H1 (cell line): ENCODE measurements around the gene EN1. TPM values are rescaled to one million over a fixed set of nuclear protein-coding genes. Genes with fewer than 3 reads are reported as not detected.

Source experiments
- CTCF ChIA-PET: fragments of 300-600 bp; sonication (Branson Sonifier 250); formaldehyde crosslinking; loops from one replicate; lab custom pipeline; 2021; ENCODE audit not compliant: partially characterized antibody; lab: Charles Lee
- POLR2A ChIA-PET: fragments of 300-600 bp; sonication (Branson Sonifier 250); formaldehyde crosslinking; loops from one replicate; lab custom pipeline; 2021; ENCODE audit warnings: inconsistent platforms; ENCODE audit not compliant: partially characterized antibody; lab: Charles Lee
- DNase-seq, 2 experiments: peaks; one replicate each; pipeline versions ENCODE4 v3.0.0 to v3.0.0-alpha.2; 2010 to 2022; ENCODE audit warnings: low spot score in 2 of 2, low read depth in 1 of 2, mixed read lengths in 1 of 2
- FAIRE-seq: peaks from 2 replicates; lab custom pipeline; 2011; peaks lifted over from hg19 to GRCh38; lab: Jason Lieb, UNC
- H2AFZ ChIP-seq: 2 replicates; pipeline ENCODE4 v1.8.1; 2012; ENCODE audit warnings: low read length, inconsistent platforms
- H2AK5ac ChIP-seq: 2 replicates; pipeline ENCODE4 v1.6.1; 2013; ENCODE audit warnings: low read depth, low read length
- H2BK120ac ChIP-seq: replicated peaks from 2 replicates; pipeline ENCODE3; 2013; ENCODE audit warnings: low read depth, low read length, inconsistent platforms
- H2BK12ac ChIP-seq: 2 replicates; pipeline ENCODE4 v1.6.1; 2013; ENCODE audit warnings: low read depth, low read length
- H2BK15ac ChIP-seq: 2 replicates; pipeline ENCODE4 v1.6.1; 2013; ENCODE audit warnings: low read length
- H2BK20ac ChIP-seq: 2 replicates; pipeline ENCODE4 v1.6.1; 2013; ENCODE audit warnings: low read length
- H2BK5ac ChIP-seq: 2 replicates; pipeline ENCODE4 v1.6.1; 2013; ENCODE audit warnings: low read depth, low read length
- H3K14ac ChIP-seq: 2 replicates; pipeline ENCODE4 v1.6.1; 2013; ENCODE audit warnings: inconsistent platforms; ENCODE audit not compliant: insufficient read length
- H3K18ac ChIP-seq: 2 replicates; pipeline ENCODE4 v1.6.1; 2013; ENCODE audit warnings: low read length; ENCODE audit errors: extremely low read depth
- H3K23ac ChIP-seq: 2 replicates; pipeline ENCODE4 v1.6.1; 2013; ENCODE audit warnings: inconsistent platforms; ENCODE audit not compliant: insufficient read length
- H3K23me2 ChIP-seq: 2 replicates; pipeline ENCODE4 v1.6.1; 2013; ENCODE audit warnings: low read depth, low read length
- H3K27ac ChIP-seq: 2 replicates; pipeline ENCODE4 v1.6.1; 2011; ENCODE audit warnings: low read depth, low read length, inconsistent platforms
- H3K27me3 ChIP-seq, 4 experiments: replicated peaks in 1 of 4; 1 replicate in 1 of 4; 2 replicates in 3 of 4; pipeline versions ENCODE4 v1.6.1 to v1.8.1; 2011 to 2013; ENCODE audit warnings: low read length in 3 of 4, mild to moderate bottlenecking in 3 of 4, inconsistent platforms in 2 of 4, mixed read lengths in 2 of 4, moderate library complexity in 1 of 4; ENCODE audit not compliant: control insufficient read depth in 3 of 4, insufficient read depth in 3 of 4; ENCODE audit errors: extremely low read depth in 1 of 4
- H3K36me3 ChIP-seq, 4 experiments: 2 replicates each; pipeline versions ENCODE4 v1.6.1 to v1.8.1; 2011 to 2013; ENCODE audit warnings: mild to moderate bottlenecking in 4 of 4, low read length in 3 of 4, moderate library complexity in 2 of 4, control low read depth in 1 of 4, inconsistent platforms in 1 of 4; ENCODE audit not compliant: insufficient read depth in 4 of 4, control insufficient read depth in 2 of 4
- H3K4ac ChIP-seq: replicated peaks from 2 replicates; pipeline ENCODE3; 2013; ENCODE audit warnings: low read length, low read depth, mixed read lengths, inconsistent platforms; ENCODE audit not compliant: insufficient read length
- H3K4me1 ChIP-seq, 4 experiments: replicated peaks in 1 of 4; 1 replicate in 1 of 4; 2 replicates in 3 of 4; pipeline versions ENCODE4 v1.6.1 to v1.8.1; 2011 to 2013; ENCODE audit warnings: low read length in 3 of 4, inconsistent platforms in 2 of 4, mixed read lengths in 1 of 4; ENCODE audit not compliant: insufficient read depth in 4 of 4, control insufficient read depth in 3 of 4
- H3K4me2 ChIP-seq, 2 experiments: 2 replicates each; pipeline versions ENCODE4 v1.6.1 to v1.8.1; 2011 to 2013; ENCODE audit warnings: low read depth in 2 of 2, low read length in 2 of 2, control low read depth in 1 of 2, inconsistent platforms in 1 of 2, mild to moderate bottlenecking in 1 of 2; ENCODE audit not compliant: insufficient read depth in 1 of 2
- H3K4me3 ChIP-seq, 4 experiments: fragments of 200-600, 300-600 bp in 1 of 4; sonication (generic), shearing (Covaris generic), sonication (Bioruptor Twin) in 1 of 4; 2 replicates each; pipeline versions ENCODE4 v1.5.1 to v1.8.1; 2011 to 2016; ENCODE audit warnings: low read length in 4 of 4, low read depth in 3 of 4, control low read depth in 2 of 4, inconsistent platforms in 2 of 4, mild to moderate bottlenecking in 2 of 4, mixed read lengths in 1 of 4, moderate library complexity in 1 of 4; ENCODE audit not compliant: insufficient read depth in 2 of 4; ENCODE audit errors: extremely low read depth in 1 of 4
- H3K56ac ChIP-seq: replicated peaks from 2 replicates; pipeline ENCODE3; 2013; ENCODE audit warnings: low read depth, mild to moderate bottlenecking, mixed read lengths, low read length, inconsistent platforms; ENCODE audit not compliant: insufficient read length
- H3K79me1 ChIP-seq: 2 replicates; pipeline ENCODE4 v1.6.1; 2013; ENCODE audit warnings: low read depth, low read length, control low read depth
- H3K79me2 ChIP-seq, 2 experiments: 2 replicates each; pipeline versions ENCODE4 v1.6.1 to v1.8.1; 2012 to 2013; ENCODE audit warnings: low read length in 2 of 2, mild to moderate bottlenecking in 2 of 2, inconsistent platforms in 1 of 2; ENCODE audit not compliant: insufficient read depth in 2 of 2, control insufficient read depth in 1 of 2
- H3K9ac ChIP-seq, 4 experiments: replicated peaks in 1 of 4; 1 replicate in 1 of 4; 2 replicates in 3 of 4; pipeline versions ENCODE4 v1.6.1 to v1.8.1; 2011 to 2013; ENCODE audit warnings: low read depth in 3 of 4, low read length in 3 of 4, control low read depth in 2 of 4, mild to moderate bottlenecking in 2 of 4, moderate library complexity in 2 of 4, inconsistent platforms in 1 of 4; ENCODE audit errors: extremely low read depth in 1 of 4
- H3K9me3 ChIP-seq, 2 experiments: 2 replicates each; pipeline versions ENCODE4 v1.6.1 to v1.8.1; 2012 to 2013; ENCODE audit warnings: mild to moderate bottlenecking in 2 of 2, moderate library complexity in 2 of 2, control low read depth in 1 of 2, inconsistent platforms in 1 of 2, low read depth in 1 of 2, low read length in 1 of 2, mixed read lengths in 1 of 2; ENCODE audit not compliant: insufficient read depth in 2 of 2
- H4K20me1 ChIP-seq, 2 experiments: replicated peaks in 1 of 2; 2 replicates each; pipeline versions ENCODE3 to v1.8.1; 2011 to 2013; ENCODE audit warnings: inconsistent platforms in 2 of 2, low read length in 2 of 2, mild to moderate bottlenecking in 1 of 2; ENCODE audit not compliant: insufficient read depth in 2 of 2, control insufficient read depth in 1 of 2
- H4K5ac ChIP-seq: 2 replicates; pipeline ENCODE4 v1.6.1; 2013; ENCODE audit warnings: low read length, low read depth, mixed read lengths, inconsistent platforms; ENCODE audit not compliant: insufficient read length
- H4K8ac ChIP-seq: 2 replicates; pipeline ENCODE4 v1.8.0; 2013; ENCODE audit warnings: mild to moderate bottlenecking, moderate library complexity, low read length, inconsistent platforms; ENCODE audit not compliant: insufficient read depth; ENCODE audit errors: extremely low read depth
- H4K91ac ChIP-seq: replicated peaks from 2 replicates; pipeline ENCODE3; 2013; ENCODE audit warnings: low read length, mixed read lengths, inconsistent platforms; ENCODE audit not compliant: insufficient read length
- HDAC2 ChIP-seq, 2 experiments: fragments of 300-600 bp in 1 of 2; sonication (generic) in 1 of 2; IDR thresholded peaks; 2 replicates each; pipeline ENCODE4 v1.6.1; 2011 to 2012; ENCODE audit warnings: low read depth in 2 of 2, low read length in 2 of 2, mild to moderate bottlenecking in 2 of 2, moderate library complexity in 2 of 2, borderline replicate concordance in 1 of 2, inconsistent platforms in 1 of 2
- POU5F1 ChIP-seq: IDR thresholded peaks from 2 replicates; pipeline ENCODE4 v1.6.1; 2011; ENCODE audit warnings: low read depth, mild to moderate bottlenecking, low read length, moderate library complexity
- TEAD4 ChIP-seq: IDR thresholded peaks from 2 replicates; pipeline ENCODE4 v1.6.1; 2012; ENCODE audit warnings: low read depth, low read length, inconsistent platforms, mixed read lengths
- WGBS, 2 experiments: shearing (Covaris generic) in 1 of 2; methylation state at CpG; one replicate each; pipeline versions ENCODE4 v1.1.6 to v1.1.7; 2013 to 2015; ENCODE audit warnings: low lambda C conversion rate in 2 of 2, mixed read lengths in 2 of 2, inconsistent platforms in 1 of 2, low coverage in 1 of 2, missing lambda C conversion rate in 1 of 2; ENCODE audit not compliant: insufficient replicate concordance in 2 of 2, insufficient coverage in 1 of 2, insufficient read length in 1 of 2; ENCODE audit errors: extremely low coverage in 1 of 2, missing lambda C conversion rate in 1 of 2; 5-methylcytosine and 5-hydroxymethylcytosine counted together
- polyA plus RNA-seq, 7 experiments: library from polyadenylated mRNA; depleted of rRNA in 3 of 7; stranded (reverse) in 5 of 7; unstranded in 2 of 7; fragments of >200 nt in 5 of 7; fragments of 200-250 nt in 2 of 7; gene quantifications; 1 replicate in 5 of 7; 2 replicates in 1 of 7; 4 replicates in 1 of 7; pipeline versions ENCODE4 v1.2.1 to v1.2.3, GENCODE V29; 2011 to 2013; ENCODE audit warnings: missing spikeins in 2 of 7, mixed read lengths in 2 of 7
- total RNA-seq: library from RNA; stranded (reverse); fragmentation: NEBNext Ultra II Directional; extraction: Animal tissue kit (Norgen Biotek cat#: 25700); gene quantifications from 2 replicates; pipeline ENCODE4 v1.2.1, GENCODE V29; 2021

EN1 gene
- total and polyA plus RNA-seq, 2 of the 8 experiments (the other 6 are each of a cell fraction or from before 2014, with no cell fraction given) = not detected

DNA sequence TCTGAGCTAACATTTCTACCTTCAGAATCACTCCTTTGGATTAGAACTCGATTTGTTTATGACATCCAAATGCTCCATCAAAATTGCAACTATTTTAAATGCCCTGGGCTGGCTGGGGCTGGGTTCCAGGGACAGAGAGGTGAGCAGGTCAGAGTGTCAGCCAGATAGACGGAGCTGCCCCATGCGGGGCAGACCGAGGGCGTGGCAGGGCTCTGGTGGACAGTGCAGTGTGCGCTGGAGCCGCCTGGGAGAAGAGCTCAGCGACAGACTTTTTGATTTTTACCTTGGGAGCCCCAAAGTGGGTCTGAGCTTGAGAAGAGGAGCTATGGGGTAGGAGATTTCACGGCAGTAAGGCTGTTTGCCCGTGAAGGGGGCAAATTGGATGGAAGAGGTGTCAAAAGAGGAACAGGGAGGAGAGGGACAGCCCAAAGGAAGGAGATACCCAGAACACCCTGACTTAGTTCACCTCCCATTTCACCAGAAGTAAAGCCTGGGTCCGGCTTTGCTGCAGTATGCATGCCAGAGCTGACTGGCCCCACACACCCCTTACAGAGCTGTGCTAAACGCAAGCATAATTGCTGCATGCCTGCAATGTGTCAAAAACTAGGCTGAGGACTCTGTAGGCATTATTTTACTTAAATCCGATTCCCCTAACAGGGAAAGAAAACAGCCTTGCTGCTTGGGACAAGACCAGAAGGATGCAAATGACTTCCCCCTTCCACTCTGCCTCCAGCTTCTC lies 33.7 kb downstream of the EN1 start:
- no peak overlapping the region for H3K4ac ChIP-seq
- H4K91ac ChIP-seq = no peak overlapping the region
- no peak overlapping the region; the same call in 1 of the 2 replicates for H2AK5ac ChIP-seq
- H3K79me1 ChIP-seq = no peaks in the 10 kb centered on the region
- no peaks in the 10 kb centered on the region for H3K36me3 ChIP-seq
- H3K23me2 ChIP-seq = no peaks in the 10 kb centered on the region
- H3K4me3 ChIP-seq = no peak overlapping the region
- no peak overlapping the region for H3K23ac ChIP-seq
- 79% methylated on average over 13 of the region's 13 CpGs; no CpG with 5 or more reads in 1 of the 2 experiments for WGBS, 2 experiments
- H2BK5ac ChIP-seq = no peak overlapping the region
- no peak for FAIRE-seq
- H3K18ac ChIP-seq = no peak overlapping the region
- H2AFZ ChIP-seq = no peak overlapping the region
- CTCF ChIA-PET = interaction anchor here (0.7 to 1.5 kb wide), 6 partner anchors 20 to 117 kb away, joined by 3 to 6 read pairs (median 5); no protein-coding TSS in a partner anchor
- no peak overlapping the region for H2BK120ac ChIP-seq
- no peaks in the 10 kb centered on the region for H3K79me2 ChIP-seq
- peaks cover 0 to 8% (median 2%) of the 10 kb centered on the region in 4 experiments; a peak in 4 of 7 replicates for H3K27me3 ChIP-seq
- H3K27ac ChIP-seq = no peak overlapping the region
- H4K20me1 ChIP-seq = no peaks in the 10 kb centered on the region
- H3K4me1 ChIP-seq = peaks cover 12 to 29% (median 14%) of the 10 kb centered on the region in 4 experiments
- TF ChIP-seq HDAC2 (IDR thresholded peaks at IDR 0.05; ENCODE audit: borderline replicate concordance in 1 of 2, low read depth in 2 of 2, low read length in 2 of 2) = no peak
- no peak for TF ChIP-seq POU5F1
- no peak for TF ChIP-seq TEAD4
- H4K5ac ChIP-seq = no peak overlapping the region
- H3K4me2 ChIP-seq = no peak overlapping the region
- 0 out of 2 replicates have a peak overlapping the region, but pooled peaks have one; percentile 80 for H2BK12ac ChIP-seq
- H4K8ac ChIP-seq = no peak overlapping the region
- peak overlapping the region; percentile 72; the same call in 1 of the 2 replicates for H2BK15ac ChIP-seq
- no peak overlapping the region for H3K56ac ChIP-seq
- no peak overlapping the region for H3K14ac ChIP-seq
- H3K9ac ChIP-seq = no peak overlapping the region
- POLR2A ChIA-PET = no interaction called here
- DNase-seq = no peak
- no peaks in the 10 kb centered on the region for H3K9me3 ChIP-seq
- H2BK20ac ChIP-seq = no peak overlapping the region
